IMR-90 (cell line): ENCODE data around the gene PLCZ1. TPM values are rescaled to one million over a fixed set of nuclear protein-coding genes. Genes with fewer than 3 reads are reported as not detected.

Experiments used
- ATAC-seq: fragments of 200-7000 bp; cut with Tn5 transposase; 2 replicates; pipeline ENCODE4 v1.9.1; 2020; ENCODE audit warnings: low read depth, mild to moderate bottlenecking, moderate library complexity
- BruUV-seq: library from RNA; stranded (reverse); fragments of 400-500 nt; replicated peaks from 2 replicates; lab custom pipeline; 2021; lab: Mats Ljungman, UMichigan
- CTCF ChIA-PET: fragments of 300-600 bp; formaldehyde crosslinking; extraction: SDS; loops from one replicate; lab custom pipeline; 2021; ENCODE audit warnings: antibody characterized with exemption; lab: Yijun Ruan, JAX
- POLR2A ChIA-PET: fragments of 300-600 bp; sonication (Branson Sonifier 250); formaldehyde crosslinking; loops from one replicate; lab custom pipeline; 2022; ENCODE audit warnings: antibody characterized with exemption; ENCODE audit not compliant: unreplicated experiment; lab: Charles Lee
- DNase-seq: peaks from one replicate; pipeline ENCODE4 v3.0.0; 2013
- H2AFZ ChIP-seq: replicated peaks from 2 replicates; pipeline ENCODE3; 2013; ENCODE audit warnings: low read length, mild to moderate bottlenecking; ENCODE audit not compliant: poor library complexity
- H2AK5ac ChIP-seq: 2 replicates; pipeline ENCODE4 v1.6.1; 2013; ENCODE audit warnings: low read depth, low read length, inconsistent platforms
- H2AK9ac ChIP-seq: replicated peaks from 2 replicates; pipeline ENCODE3; 2013; ENCODE audit warnings: mild to moderate bottlenecking, low read depth, low read length, moderate library complexity; ENCODE audit not compliant: poor library complexity
- H2BK120ac ChIP-seq: 2 replicates; pipeline ENCODE4 v1.6.1; 2013; ENCODE audit warnings: low read depth, low read length, inconsistent platforms
- H2BK15ac ChIP-seq: 3 replicates; pipeline ENCODE4 v1.6.1; 2013; ENCODE audit warnings: low read depth, low read length, inconsistent platforms
- H2BK20ac ChIP-seq: 2 replicates; pipeline ENCODE4 v1.6.1; 2013; ENCODE audit warnings: low read depth, mild to moderate bottlenecking, inconsistent platforms, low read length, moderate library complexity
- H2BK5ac ChIP-seq: 2 replicates; pipeline ENCODE4 v1.6.1; 2013; ENCODE audit warnings: mild to moderate bottlenecking, low read depth, low read length, inconsistent platforms; ENCODE audit not compliant: poor library complexity, severe bottlenecking
- H3K14ac ChIP-seq: replicated peaks from 2 replicates; pipeline ENCODE4 v1.6.1; 2013; ENCODE audit warnings: low read depth, low read length, inconsistent platforms
- H3K18ac ChIP-seq: 2 replicates; pipeline ENCODE4 v1.6.1; 2013; ENCODE audit warnings: low read depth, low read length, control low read depth
- H3K23ac ChIP-seq: 2 replicates; pipeline ENCODE4 v1.6.1; 2013; ENCODE audit warnings: low read depth, low read length, inconsistent platforms
- H3K27ac ChIP-seq: 2 replicates; pipeline ENCODE4 v1.5.1; 2013; ENCODE audit warnings: mild to moderate bottlenecking, control low read depth, low read length; ENCODE audit not compliant: insufficient read depth
- H3K27me3 ChIP-seq: 2 replicates; pipeline ENCODE4 v1.6.1; 2013; ENCODE audit warnings: low read length; ENCODE audit not compliant: control insufficient read depth, insufficient read depth
- H3K36me3 ChIP-seq: 2 replicates; pipeline ENCODE4 v1.6.1; 2013; ENCODE audit warnings: low read length, mixed read lengths; ENCODE audit not compliant: control insufficient read depth, insufficient read depth
- H3K4ac ChIP-seq: 2 replicates; pipeline ENCODE4 v1.6.1; 2013; ENCODE audit warnings: low read depth, low read length, inconsistent platforms
- H3K4me1 ChIP-seq: 2 replicates; pipeline ENCODE4 v1.6.1; 2013; ENCODE audit warnings: low read length, mixed read lengths; ENCODE audit not compliant: control insufficient read depth, insufficient read depth
- H3K4me2 ChIP-seq: 2 replicates; pipeline ENCODE4 v1.6.1; 2013; ENCODE audit warnings: low read depth, mild to moderate bottlenecking, control low read depth, low read length, moderate library complexity
- H3K4me3 ChIP-seq: 2 replicates; pipeline ENCODE4 v1.5.1; 2013; ENCODE audit warnings: low read depth, mild to moderate bottlenecking, control low read depth, low read length, moderate library complexity; ENCODE audit not compliant: insufficient read depth
- H3K56ac ChIP-seq: 2 replicates; pipeline ENCODE4 v1.6.1; 2013; ENCODE audit warnings: low read length, inconsistent platforms; ENCODE audit not compliant: insufficient read depth; ENCODE audit errors: extremely low read depth
- H3K79me1 ChIP-seq, 2 experiments: 2 replicates each; pipeline ENCODE4 v1.6.1; 2013; ENCODE audit warnings: low read length in 2 of 2, inconsistent platforms in 1 of 2, low read depth in 1 of 2
- H3K9ac ChIP-seq: 2 replicates; pipeline ENCODE4 v1.6.1; 2013; ENCODE audit warnings: low read depth, low read length, control low read depth
- H3K9me1 ChIP-seq: 2 replicates; pipeline ENCODE4 v1.6.1; 2013; ENCODE audit warnings: low read length, inconsistent platforms; ENCODE audit not compliant: insufficient read depth
- H3K9me3 ChIP-seq: 2 replicates; pipeline ENCODE4 v1.6.1; 2013; ENCODE audit warnings: low read length; ENCODE audit not compliant: control insufficient read depth, insufficient read depth
- H4K20me1 ChIP-seq: 2 replicates; pipeline ENCODE4 v1.6.1; 2013; ENCODE audit warnings: low read length, inconsistent platforms; ENCODE audit not compliant: insufficient read depth
- H4K5ac ChIP-seq: 2 replicates; pipeline ENCODE4 v1.6.1; 2013; ENCODE audit warnings: mild to moderate bottlenecking, low read depth, low read length, control low read depth
- H4K8ac ChIP-seq, 2 experiments: 2 replicates each; pipeline ENCODE4 v1.6.1; 2013; ENCODE audit warnings: low read depth in 2 of 2, low read length in 2 of 2, control low read depth in 1 of 2, inconsistent platforms in 1 of 2
- H4K91ac ChIP-seq: 2 replicates; pipeline ENCODE4 v1.6.1; 2013; ENCODE audit warnings: low read depth, low read length, inconsistent platforms; ENCODE audit not compliant: insufficient read depth
- BHLHE40 ChIP-seq: fragments of 150-350 bp; IDR thresholded peaks from 2 replicates; pipeline ENCODE4 v1.6.1; 2016; ENCODE audit warnings: mild to moderate bottlenecking, low read depth, low read length
- CEBPB ChIP-seq: IDR thresholded peaks from 2 replicates; pipeline ENCODE4 v1.6.1; 2012; ENCODE audit warnings: low read depth, low read length, improper control_type of control experiment
- CHD1 ChIP-seq: IDR thresholded peaks from 2 replicates; pipeline ENCODE4 v1.6.1; 2012; ENCODE audit warnings: low read depth, low read length, improper control_type of control experiment
- CTCF ChIP-seq: conservative IDR thresholded peaks from 2 replicates; pipeline ENCODE4 v1.5.1; 2012; ENCODE audit warnings: mild to moderate bottlenecking, low read depth, low read length, improper control_type of control experiment
- ELK1 ChIP-seq: fragments of 150-350 bp; IDR thresholded peaks from 2 replicates; pipeline ENCODE4 v1.6.1; 2016; ENCODE audit warnings: low read depth, mild to moderate bottlenecking, low read length, moderate library complexity, borderline replicate concordance
- FOS ChIP-seq: fragments of 150-350 bp; IDR thresholded peaks from 2 replicates; pipeline ENCODE4 v1.6.1; 2016; ENCODE audit warnings: low read depth, low read length
- MAFK ChIP-seq: IDR thresholded peaks from 2 replicates; pipeline ENCODE4 v1.6.1; 2012; ENCODE audit warnings: low read depth, low read length, improper control_type of control experiment
- MAZ ChIP-seq: IDR thresholded peaks from 2 replicates; pipeline ENCODE4 v1.6.1; 2012; ENCODE audit warnings: low read depth, mild to moderate bottlenecking, low read length, improper control_type of control experiment, moderate library complexity, borderline replicate concordance
- MXI1 ChIP-seq: IDR thresholded peaks from 2 replicates; pipeline ENCODE4 v1.6.1; 2012; ENCODE audit warnings: low read depth, mild to moderate bottlenecking, low read length, moderate library complexity, borderline replicate concordance
- NFE2L2 ChIP-seq: fragments of 150-350 bp; IDR thresholded peaks from 2 replicates; pipeline ENCODE4 v1.6.1; 2016; ENCODE audit warnings: low read depth, mild to moderate bottlenecking, low read length
- POLR2A ChIP-seq: IDR thresholded peaks from 2 replicates; pipeline ENCODE4 v1.6.1; 2012; ENCODE audit warnings: mild to moderate bottlenecking, low read depth, low read length
- RAD21 ChIP-seq: IDR thresholded peaks from 2 replicates; pipeline ENCODE4 v1.6.1; 2012; ENCODE audit warnings: low read length, improper control_type of control experiment
- RCOR1 ChIP-seq: IDR thresholded peaks from 2 replicates; pipeline ENCODE4 v1.6.1; 2012; ENCODE audit warnings: mild to moderate bottlenecking, low read length, improper control_type of control experiment; ENCODE audit not compliant: insufficient replicate concordance
- RFX5 ChIP-seq: IDR thresholded peaks from 2 replicates; pipeline ENCODE4 v1.8.0; 2012; ENCODE audit warnings: low read depth, mild to moderate bottlenecking, low read length, moderate library complexity
- SMC3 ChIP-seq: fragments of 150-350 bp; IDR thresholded peaks from 2 replicates; pipeline ENCODE4 v1.6.1; 2016; ENCODE audit warnings: low read depth, mild to moderate bottlenecking, antibody characterized with exemption, low read length, moderate library complexity
- USF2 ChIP-seq: fragments of 150-350 bp; IDR thresholded peaks from 2 replicates; pipeline ENCODE4 v1.6.1; 2017; ENCODE audit warnings: mild to moderate bottlenecking, antibody characterized with exemption, low read length, low read depth
- WGBS, 2 experiments: methylation state at CpG; one replicate each; pipeline versions ENCODE4 v1.1.5 to v1.1.7; 2013; ENCODE audit warnings: missing lambda C conversion rate in 2 of 2; ENCODE audit not compliant: insufficient read length in 1 of 2; ENCODE audit errors: extremely low coverage in 2 of 2; 5-methylcytosine and 5-hydroxymethylcytosine counted together
- dilution Hi-C: fragments of 300-500 bp; cut with HindIII; formaldehyde crosslinking; loops from one replicate; pipeline ENCODE4 v1.14.3; 2018; ENCODE audit warnings: low sequenced_read_pairs; ENCODE audit not compliant: unreplicated experiment
- in situ Hi-C: fragments of 300-500 bp; cut with MboI; formaldehyde crosslinking; loops from 3 replicates; pipeline ENCODE4 v1.14.3; 2019; ENCODE audit warnings: low sequenced_read_pairs, inconsistent platforms, mixed read lengths
- intact Hi-C: fragments of 100-400 bp; cut with micrococcal nuclease; formaldehyde crosslinking; loops from 2 replicates; pipeline ENCODE4 v1.10.0; 2022
- polyA plus RNA-seq, 3 experiments: library from polyadenylated mRNA; depleted of rRNA; stranded (reverse); fragments of >200 nt; gene quantifications; 2 replicates each; pipeline ENCODE4 v1.2.3, GENCODE V29; 2012; ENCODE audit warnings: low replicate concordance in 1 of 3
- total RNA-seq: library from RNA; depleted of rRNA; stranded (reverse); fragments of >200 nt; gene quantifications from 2 replicates; pipeline ENCODE4 v1.2.3, GENCODE V29; 2012

Gene PLCZ1
- total and polyA plus RNA-seq, 2 of the 4 experiments (the other 2 are of a cell fraction), result not detected

- no TSS peak for BruUV-seq
Observed at GRCh38 chr12:18703911-18704310, 33.9 kb downstream of the PLCZ1 start.

More at GRCh38 chr12:18703911-18704310, 33.9 kb downstream of the PLCZ1 start:
- H4K91ac ChIP-seq, result no peak overlapping the region
- POLR2A ChIA-PET, result no interaction called here
- H3K36me3 ChIP-seq, result no peaks in the 10 kb centered on the region
- no peak overlapping the region for H2BK120ac ChIP-seq
- 0 out of 2 replicates have a peak, but pooled peaks cover 2% of the 10 kb centered on the region for H3K9me3 ChIP-seq
- intact Hi-C loops, result loop anchor here (10.0 kb wide), 1 partner anchor 269 kb away; no protein-coding TSS in a partner anchor
- no peak for ATAC-seq
- H3K4ac ChIP-seq, result no peak overlapping the region
- no peak overlapping the region for H2AK9ac ChIP-seq
- no peak overlapping the region for H3K4me2 ChIP-seq
- no peak overlapping the region for H4K5ac ChIP-seq
- in situ Hi-C loops, result no loop called here
- no peak overlapping the region for H2AFZ ChIP-seq
- no peak overlapping the region for H2BK15ac ChIP-seq
- no peak overlapping the region for H2BK5ac ChIP-seq
- H2BK20ac ChIP-seq, result no peak overlapping the region
- no peaks in the 10 kb centered on the region for H3K4me1 ChIP-seq
- H3K23ac ChIP-seq, result no peak overlapping the region
- no peaks in the 10 kb centered on the region for H3K79me1 ChIP-seq
- no peak overlapping the region for H2AK5ac ChIP-seq
- CTCF ChIA-PET, result no interaction called here
- H3K18ac ChIP-seq, result no peak overlapping the region
- no peak for TF ChIP-seq ELK1
- no peak for TF ChIP-seq MXI1
- no peak for TF ChIP-seq RFX5
- TF ChIP-seq CEBPB, result no peak
- no peak for TF ChIP-seq NFE2L2
- no peak for TF ChIP-seq SMC3
- no peak for TF ChIP-seq CHD1
- no peak for TF ChIP-seq CTCF
- no peak for TF ChIP-seq USF2
- TF ChIP-seq MAZ, result no peak
- no peak for TF ChIP-seq MAFK
- no peak for TF ChIP-seq RAD21
- no peak for TF ChIP-seq RCOR1
- TF ChIP-seq POLR2A, result no peak
- TF ChIP-seq FOS, result no peak
- TF ChIP-seq BHLHE40, result no peak
- H3K14ac ChIP-seq, result no peak overlapping the region; the same call in 1 of the 2 replicates
- no peaks in the 10 kb centered on the region for H4K20me1 ChIP-seq
- DNase-seq, result no peak
- no peak overlapping the region for H4K8ac ChIP-seq
- H3K9me1 ChIP-seq, result no peaks in the 10 kb centered on the region
- WGBS, 2 experiments, result 25% methylated on average over 1 of the region's 2 CpGs; no CpG with 5 or more reads in 1 of the 2 experiments
- H3K27ac ChIP-seq, result no peak overlapping the region
- no peak overlapping the region for H3K56ac ChIP-seq
- no peak overlapping the region for H3K9ac ChIP-seq
- no peaks in the 10 kb centered on the region for H3K27me3 ChIP-seq
- dilution Hi-C loops, result no loop called here
- H3K4me3 ChIP-seq, result no peak overlapping the region
